Esophagus muscularis mucosa (tissue), 4 donors: Measurements from ENCODE around the gene ENTPD6. TPM values are rescaled to one million over a fixed set of nuclear protein-coding genes. Genes with fewer than 3 reads are reported as not detected.
A peak's percentile ranks its signal among the peaks of the same experiment; 100 is the strongest.

Source experiments
- DNase-seq: peaks from one replicate; pipeline ENCODE4 v3.0.0-alpha.2; 2017; ENCODE audit errors: extremely low spot score
- H3K27ac ChIP-seq, 4 donors: fragments of 200-600 bp; sonication (generic); replicated peaks in 1 of 4; 1 replicate in 3 of 4; 2 replicates in 1 of 4; pipeline ENCODE4 v1.5.1; 2016 to 2019; ENCODE audit warnings: mild to moderate bottlenecking in 1 of 4
- H3K27me3 ChIP-seq, 4 donors: fragments of 200-600 bp; sonication (generic); one replicate each; pipeline versions ENCODE4 v1.5.1 to v1.6.0; 2016 to 2019
- H3K36me3 ChIP-seq, 4 donors: fragments of 200-600 bp; sonication (generic); one replicate each; pipeline ENCODE4 v1.5.1; 2016 to 2019
- H3K4me1 ChIP-seq, 4 donors: fragments of 200-600 bp; sonication (generic); one replicate each; pipeline ENCODE4 v1.5.1; 2016 to 2019
- H3K4me3 ChIP-seq, 4 donors: fragments of 200-600 bp; sonication (generic); 1 replicate in 2 of 4; 2 replicates in 2 of 4; pipeline ENCODE4 v1.5.1; 2016 to 2019; ENCODE audit warnings: mild to moderate bottlenecking in 4 of 4, moderate library complexity in 1 of 4
- H3K9me3 ChIP-seq, 4 donors: fragments of 200-600 bp; sonication (generic); 1 replicate in 3 of 4; 2 replicates in 1 of 4; pipeline ENCODE4 v1.5.1; 2016 to 2019
- EP300 ChIP-seq: sonication (generic); formaldehyde crosslinking; IDR thresholded peaks from one replicate; pipeline ENCODE4 v1.6.1; 2017; ENCODE audit warnings: antibody characterized with exemption
- POLR2A ChIP-seq: fragments of 450-650 bp; IDR thresholded peaks from one replicate; pipeline ENCODE4 v1.6.1; 2017; ENCODE audit warnings: antibody characterized with exemption, moderate library complexity, mild to moderate bottlenecking, low read depth
- POLR2AphosphoS5 ChIP-seq, 2 donors: sonication (generic); formaldehyde crosslinking; IDR thresholded peaks; one replicate each; pipeline ENCODE4 v1.6.1; 2017; ENCODE audit warnings: antibody characterized with exemption in 2 of 2
- WGBS: methylation state at CpG from one replicate; pipeline ENCODE4 v1.1.5; 2018; 5-methylcytosine and 5-hydroxymethylcytosine counted together
- intact Hi-C: fragments of 100-400 bp; cut with DNase I; formaldehyde crosslinking; loops from one replicate; pipeline ENCODE4 v1.15.1; 2023
- total RNA-seq, 4 donors: library from RNA; depleted of rRNA; stranded (reverse); fragments of >200 nt; gene quantifications; one replicate each; pipeline versions ENCODE4 v1.1.0 to v1.2.1, GENCODE V29; 2016
- TF ChIP-seq, protein P1 (sequence below), 3 experiments: fragments of 200-600 bp in 2 of 3; fragments of 450-650 bp in 1 of 3; sonication (generic) in 2 of 3; IDR thresholded peaks; one replicate each; pipeline ENCODE4 v1.5.1; 2017 to 2019; ENCODE audit warnings: antibody characterized with exemption in 3 of 3, mild to moderate bottlenecking in 2 of 3, moderate library complexity in 1 of 3

Gene ENTPD6
- total RNA-seq, 4 donors from 2014 or later = 39.0 to 44.1 (median 43.5) TPM

DNA sequence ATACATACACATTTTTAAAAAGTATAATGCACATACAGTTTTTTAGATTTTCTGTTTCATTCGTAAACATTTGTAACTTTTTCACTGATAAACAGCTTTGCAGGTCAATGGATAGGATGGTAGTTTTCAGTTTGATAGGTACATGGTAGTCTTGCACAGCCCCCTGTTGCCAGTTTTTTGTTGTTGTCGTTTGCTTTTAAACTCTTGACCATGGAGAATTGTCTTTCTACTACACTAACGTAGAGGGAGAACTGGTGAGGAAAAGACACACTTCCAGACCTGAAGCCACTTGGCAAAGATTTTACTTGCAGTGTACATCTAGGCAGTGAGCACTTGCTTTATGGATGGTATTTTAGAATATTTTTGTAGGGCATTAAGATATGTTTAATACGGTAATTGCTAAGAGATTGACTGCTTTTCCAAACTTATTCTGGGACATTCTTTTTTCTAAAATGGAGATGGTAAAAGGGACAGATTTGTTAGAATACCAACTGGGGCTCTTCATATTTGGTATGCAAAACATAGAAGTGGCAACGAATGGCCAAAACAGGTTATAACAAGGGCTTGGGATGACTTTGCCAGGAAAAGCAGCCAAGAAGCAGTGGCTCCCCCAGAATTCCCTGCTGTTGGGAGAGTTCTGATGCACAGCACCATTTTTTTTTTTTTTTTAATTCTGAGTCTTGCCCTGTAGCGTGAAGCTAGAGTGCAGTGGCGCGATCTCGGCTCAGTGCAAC lies 53.9 kb downstream of the ENTPD6 start:
- 53% methylated on average over 9 of the region's 9 CpGs for whole genome bisulfite sequencing
- peak overlapping the region; percentile 95 to 98 (median 96) for H3K4me3 ChIP-seq
- intact Hi-C loops = loop anchor here (2.0 to 10.0 kb wide), 4 partner anchors 52 to 255 kb away; partner anchors contain the start of genes ABHD12, ACSS1, APMAP and ENTPD6
- H3K4me1 ChIP-seq = peaks cover 54 to 74% (median 62%) of the 10 kb centered on the region in 4 donors
- H3K36me3 ChIP-seq = peaks cover 0 to 7% (median 4%) of the 10 kb centered on the region in 4 donors
- no peaks in the 10 kb centered on the region for H3K9me3 ChIP-seq
- peak overlapping the region; percentile 96 to 99 (median 98) for H3K27ac ChIP-seq
- TF ChIP-seq, protein P1, sequence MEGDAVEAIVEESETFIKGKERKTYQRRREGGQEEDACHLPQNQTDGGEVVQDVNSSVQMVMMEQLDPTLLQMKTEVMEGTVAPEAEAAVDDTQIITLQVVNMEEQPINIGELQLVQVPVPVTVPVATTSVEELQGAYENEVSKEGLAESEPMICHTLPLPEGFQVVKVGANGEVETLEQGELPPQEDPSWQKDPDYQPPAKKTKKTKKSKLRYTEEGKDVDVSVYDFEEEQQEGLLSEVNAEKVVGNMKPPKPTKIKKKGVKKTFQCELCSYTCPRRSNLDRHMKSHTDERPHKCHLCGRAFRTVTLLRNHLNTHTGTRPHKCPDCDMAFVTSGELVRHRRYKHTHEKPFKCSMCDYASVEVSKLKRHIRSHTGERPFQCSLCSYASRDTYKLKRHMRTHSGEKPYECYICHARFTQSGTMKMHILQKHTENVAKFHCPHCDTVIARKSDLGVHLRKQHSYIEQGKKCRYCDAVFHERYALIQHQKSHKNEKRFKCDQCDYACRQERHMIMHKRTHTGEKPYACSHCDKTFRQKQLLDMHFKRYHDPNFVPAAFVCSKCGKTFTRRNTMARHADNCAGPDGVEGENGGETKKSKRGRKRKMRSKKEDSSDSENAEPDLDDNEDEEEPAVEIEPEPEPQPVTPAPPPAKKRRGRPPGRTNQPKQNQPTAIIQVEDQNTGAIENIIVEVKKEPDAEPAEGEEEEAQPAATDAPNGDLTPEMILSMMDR (IDR thresholded peaks at IDR 0.05) = no peak
- peak; percentile 50 to 54 for TF ChIP-seq POLR2AphosphoS5 (IDR thresholded peaks at IDR 0.05)
- no peak for DNase-seq
- H3K27me3 ChIP-seq = no peaks in the 10 kb centered on the region

DNA sequence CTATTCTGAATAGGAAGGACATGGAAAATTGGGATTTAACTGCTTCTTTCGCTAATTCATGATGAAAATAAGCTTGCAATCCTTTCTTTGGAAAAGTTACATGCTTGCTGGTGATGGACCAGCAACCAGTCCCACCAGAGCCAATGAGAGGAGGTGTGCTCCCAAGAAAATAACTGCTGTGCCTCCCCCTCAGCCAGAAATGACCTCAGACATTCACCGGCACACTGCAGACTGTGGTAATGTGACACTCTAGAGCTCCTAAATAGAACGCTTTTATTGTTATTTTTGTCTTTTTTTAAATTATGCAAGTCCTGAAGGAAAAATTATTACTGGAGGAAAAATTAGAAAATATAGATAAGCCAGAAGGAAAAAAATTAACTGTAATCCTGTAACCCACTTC lies 55.0 kb downstream of the ENTPD6 start:
- Histone ChIP-seq H3K27ac (peak overlapping the region; percentile 96 to 99 (median 98)), H3K4me1 (peaks cover 63 to 85% (median 74%) of the 10 kb centered on the region in 4 donors), H3K9me3 (no peaks in the 10 kb centered on the region), H3K36me3 (peaks cover 0 to 13% (median 5%) of the 10 kb centered on the region in 4 donors), H3K27me3 (no peaks in the 10 kb centered on the region), H3K4me3 (peak overlapping the region; percentile 95 to 98 (median 96))
- WGBS = 54% methylated on average over 3 of the region's 3 CpGs
- intact Hi-C loops = no loop called here
- TF ChIP-seq EP300 (no peak), POLR2A (no peak), POLR2AphosphoS5 (IDR thresholded peaks at IDR 0.05) (peak; percentile 40 to 41)
- TF ChIP-seq, protein P1 (IDR thresholded peaks at IDR 0.05) = no peak
- DNase-seq = no peak

DNA sequence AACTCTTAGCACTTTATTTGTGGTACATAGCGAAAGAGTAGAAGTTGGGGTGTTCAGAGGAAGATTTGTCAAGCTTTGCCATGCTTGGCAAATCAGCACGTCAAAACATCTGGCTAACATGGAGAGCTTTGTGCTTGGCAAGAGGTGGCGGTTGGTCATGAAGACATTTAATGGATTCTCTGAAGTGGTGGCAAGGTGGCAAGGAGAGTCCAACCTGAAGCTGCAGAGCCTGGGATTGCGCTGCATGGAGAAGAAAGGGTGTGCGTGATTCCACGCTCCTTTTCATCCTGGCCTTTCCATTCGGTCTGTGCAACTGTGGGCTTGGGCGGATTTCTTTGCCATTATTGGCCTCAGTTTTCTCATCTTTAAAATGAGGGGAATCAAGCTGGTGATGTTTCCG lies 55.5 kb downstream of the ENTPD6 start:
- DNase-seq = no peak
- WGBS = 71% methylated on average over 8 of the region's 9 CpGs
- H3K4me1 ChIP-seq = peaks cover 68 to 90% (median 79%) of the 10 kb centered on the region in 4 donors
- H3K4me3 ChIP-seq = peak overlapping the region; percentile 95 to 98 (median 96)
- no peak for TF ChIP-seq POLR2AphosphoS5 (IDR thresholded peaks at IDR 0.05)
- TF ChIP-seq POLR2A = no peak
- no peak for TF ChIP-seq EP300
- TF ChIP-seq, protein P1 (IDR thresholded peaks at IDR 0.05) = no peak
- H3K27ac ChIP-seq = peak overlapping the region; percentile 96 to 99 (median 98)
- no peaks in the 10 kb centered on the region for H3K9me3 ChIP-seq
- intact Hi-C loops = no loop called here
- no peaks in the 10 kb centered on the region for H3K27me3 ChIP-seq
- H3K36me3 ChIP-seq = peaks cover 0 to 15% (median 5%) of the 10 kb centered on the region in 4 donors

DNA sequence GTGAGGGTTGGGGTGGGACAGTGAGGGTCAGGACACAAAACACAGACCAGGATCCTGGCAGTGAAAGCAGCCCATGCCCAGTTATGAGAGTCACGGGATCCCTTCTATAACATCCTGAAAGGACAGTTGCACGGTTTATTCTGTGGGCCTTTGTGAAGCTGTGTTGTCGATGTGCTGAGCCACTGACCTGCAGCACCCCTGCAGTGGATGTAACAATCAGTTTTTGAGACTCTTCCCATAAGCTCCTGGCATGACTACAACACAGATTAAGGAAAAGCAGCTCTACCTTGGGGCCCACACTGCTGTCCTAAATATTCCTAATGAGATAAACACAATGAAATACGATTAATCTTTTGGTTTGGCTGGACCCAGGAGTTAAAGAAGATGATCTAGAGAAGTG lies 56.0 kb downstream of the ENTPD6 start:
- H3K4me1 ChIP-seq = peaks cover 73 to 90% (median 81%) of the 10 kb centered on the region in 4 donors
- intact Hi-C loops = no loop called here
- 48% methylated on average over 4 of the region's 4 CpGs for WGBS

More for the DNA sequence above, 56.0 kb downstream of the ENTPD6 start:
- peak overlapping the region; percentile 96 to 99 (median 98) for H3K27ac ChIP-seq
- no peaks in the 10 kb centered on the region for H3K9me3 ChIP-seq
- peaks cover 0 to 15% (median 5%) of the 10 kb centered on the region in 4 donors for H3K36me3 ChIP-seq
- no peaks in the 10 kb centered on the region for H3K27me3 ChIP-seq
- no peak for DNase-seq
- peak overlapping the region; percentile 95 to 98 (median 96) for H3K4me3 ChIP-seq
- TF ChIP-seq POLR2A (no peak), POLR2AphosphoS5 (IDR thresholded peaks at IDR 0.05) (no peak), EP300 (no peak)
- TF ChIP-seq, protein P1 (IDR thresholded peaks at IDR 0.05) = no peak
